HG02588 (cell line): ENCODE results near the gene MYH9.

ENCODE experiments used
- ATAC-seq: cut with Tn5 transposase; IDR thresholded peaks from one replicate; pipeline ENCODE4 v1.9.1; 2021; ENCODE audit warnings: mild to moderate bottlenecking, moderate library complexity; ENCODE audit not compliant: unreplicated experiment

Gene MYH9

GRCh38 chr22:36386900-36387708 lies 663 bp downstream of the MYH9 start:
- ATAC-seq = peak; percentile 11

DNA sequence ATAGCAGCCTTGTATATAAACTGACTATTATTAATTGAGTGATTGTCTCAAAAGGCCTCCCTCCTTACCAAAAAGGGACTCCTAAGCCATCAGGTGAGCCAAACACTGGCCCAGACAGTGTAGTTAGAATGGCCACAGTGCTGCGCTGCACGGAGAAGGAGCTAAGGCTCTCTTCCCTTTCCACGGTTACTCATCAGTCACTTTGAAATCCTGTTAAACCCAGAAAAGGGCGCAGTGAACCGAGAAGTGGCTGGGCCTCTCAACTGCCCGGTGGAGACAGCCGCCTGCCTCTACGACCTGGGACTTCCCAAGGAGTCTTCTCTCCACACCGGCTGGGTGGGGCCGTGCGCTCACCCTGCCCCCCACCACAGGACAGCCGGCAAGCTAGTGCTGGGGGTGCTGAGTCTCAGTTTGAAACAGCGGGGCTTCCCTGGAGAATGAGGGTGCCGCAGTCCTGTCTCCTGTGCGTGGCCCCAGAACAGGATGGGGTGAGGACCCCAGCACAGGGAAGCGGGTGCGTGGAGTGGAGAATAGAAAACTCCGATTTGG lies 1.3 kb downstream of the MYH9 start:
- no peak for ATAC-seq

GRCh38 chr22:36385491-36386350 lies 2.0 kb downstream of the MYH9 start:
- ATAC-seq = no peak

DNA sequence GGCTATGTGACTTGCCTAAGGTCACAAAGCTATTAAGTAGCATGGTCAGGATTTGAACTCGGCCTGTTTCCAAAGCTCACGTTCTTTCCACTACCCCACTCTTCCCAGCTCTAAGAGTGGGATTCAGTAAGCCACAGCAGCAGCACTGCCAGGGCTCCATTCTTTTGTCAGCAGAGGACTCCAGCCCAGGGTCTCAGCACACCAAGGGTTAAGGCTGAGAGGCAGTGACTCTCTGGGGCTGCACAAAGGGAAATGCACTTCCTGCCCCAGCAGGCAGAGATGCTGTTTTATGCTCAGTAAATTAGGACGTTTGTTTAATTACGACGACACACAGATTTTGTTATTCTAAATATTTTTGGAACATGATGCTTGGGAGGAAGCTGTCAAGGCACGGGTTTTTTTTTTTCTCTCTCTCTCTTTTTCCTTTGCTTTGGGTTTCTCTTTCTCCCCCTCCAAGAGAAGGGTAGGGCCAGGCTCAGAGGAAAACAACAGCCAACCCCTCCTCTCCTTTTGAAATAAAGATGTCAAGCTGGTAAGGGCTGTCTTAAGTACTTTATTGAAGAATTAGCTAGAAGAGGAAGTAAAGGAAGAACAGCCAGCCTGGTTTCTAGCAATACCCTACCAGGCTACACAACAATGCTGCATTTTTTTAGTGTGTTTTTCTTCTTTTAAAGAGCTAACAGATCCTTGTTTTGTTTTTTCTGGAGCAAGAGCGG lies 2.8 kb downstream of the MYH9 start:
- ATAC-seq = no peak

DNA sequence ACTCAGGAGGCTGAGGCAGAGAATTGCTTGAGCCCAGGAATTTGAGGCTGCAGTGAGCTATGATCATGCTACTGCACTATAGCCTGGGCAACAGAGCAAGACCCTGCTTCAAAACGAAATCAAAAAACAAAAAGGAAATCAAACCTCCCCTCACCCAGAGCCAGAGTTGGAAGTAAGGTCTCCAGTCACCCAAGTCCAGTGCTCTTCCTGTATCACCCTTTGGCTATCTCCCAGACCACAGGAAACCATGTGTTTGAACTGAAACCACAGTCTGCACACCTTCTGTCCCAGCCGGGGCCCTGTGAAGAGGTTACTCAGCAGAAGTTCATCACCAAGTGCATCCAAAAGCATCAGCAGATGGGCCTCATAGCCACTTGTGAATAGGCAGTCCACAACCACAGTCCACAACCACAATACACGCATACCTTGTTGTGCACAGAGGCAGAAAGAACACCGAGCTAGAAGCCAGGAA lies 4.6 kb downstream of the MYH9 start:
- ATAC-seq = no peak

- ATAC-seq = no peak
These were observed 6.1 kb downstream of the MYH9 start for GRCh38 chr22:36381513-36382128.

DNA sequence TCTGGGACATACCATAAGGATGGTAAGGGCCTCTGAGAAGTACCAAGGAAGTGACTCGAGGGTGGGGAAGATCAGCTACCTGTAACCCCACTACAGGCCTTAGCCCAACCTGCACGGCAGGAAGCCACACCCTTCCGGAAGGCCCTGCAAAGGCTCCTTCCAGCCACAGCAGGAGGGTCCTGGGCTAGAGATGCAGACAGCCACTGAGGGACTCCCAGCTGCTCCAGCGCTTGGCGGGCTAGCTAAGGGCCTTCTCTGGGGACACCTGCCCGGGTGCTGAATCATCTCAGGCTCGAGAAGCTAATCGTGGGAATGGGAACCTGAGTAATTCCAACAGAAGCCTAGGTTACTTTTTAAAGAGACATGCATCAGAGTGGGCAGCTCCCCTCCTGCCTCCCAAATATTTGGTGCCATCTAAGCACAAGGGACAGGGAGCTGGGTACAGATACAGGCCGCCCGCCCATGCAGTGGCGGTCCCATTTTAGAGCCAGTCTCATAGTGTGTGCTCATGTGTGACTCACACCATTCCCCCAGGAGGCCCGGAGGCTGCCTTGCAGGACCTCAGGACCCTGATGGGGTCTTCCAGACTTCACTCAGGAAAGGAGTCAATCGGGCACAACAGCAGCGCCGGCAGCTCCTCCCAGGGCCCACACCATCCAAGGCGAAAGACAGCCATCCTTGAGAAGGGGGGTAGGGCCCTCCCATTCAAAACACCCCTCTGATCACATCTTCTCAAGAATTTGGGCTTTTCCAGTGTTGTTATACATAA lies 8.0 kb downstream of the MYH9 start:
- no peak for ATAC-seq

- ATAC-seq = no peak
These were observed 8.9 kb downstream of the MYH9 start for GRCh38 chr22:36378869-36379217.

GRCh38 chr22:36378080-36378868 lies 9.5 kb downstream of the MYH9 start:
- ATAC-seq = no peak

DNA sequence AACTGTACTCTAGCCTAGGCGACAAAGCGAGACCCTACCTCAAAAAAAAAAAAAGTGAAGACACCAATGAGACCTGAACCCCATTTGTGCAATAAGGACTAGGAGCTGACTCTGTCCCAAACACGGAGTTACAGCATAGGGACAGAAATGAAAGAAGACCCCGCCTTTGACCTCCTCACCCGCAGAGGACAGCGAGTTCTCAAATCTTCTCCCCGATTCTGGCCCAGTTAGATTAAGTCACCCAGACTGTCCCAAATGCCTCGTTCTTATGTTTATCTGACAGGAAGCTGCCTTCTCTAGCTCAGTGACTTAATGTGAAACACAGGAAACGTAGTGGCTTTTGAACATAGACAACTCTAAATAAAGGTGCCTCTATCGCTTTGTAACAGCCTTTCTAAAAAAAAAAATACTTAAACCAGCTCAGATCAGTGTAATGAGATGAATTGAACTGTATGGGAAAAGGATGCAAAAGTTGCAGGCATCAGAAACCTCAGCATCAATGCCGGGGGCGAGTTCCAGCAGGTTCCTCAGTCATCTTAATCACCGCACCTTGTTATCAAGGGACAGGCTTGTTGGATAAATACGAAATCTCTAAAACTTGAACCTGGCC lies 10.6 kb downstream of the MYH9 start:
- ATAC-seq = no peak

- no peak for ATAC-seq
These were observed 11.5 kb downstream of the MYH9 start for GRCh38 chr22:36376265-36376664.

DNA sequence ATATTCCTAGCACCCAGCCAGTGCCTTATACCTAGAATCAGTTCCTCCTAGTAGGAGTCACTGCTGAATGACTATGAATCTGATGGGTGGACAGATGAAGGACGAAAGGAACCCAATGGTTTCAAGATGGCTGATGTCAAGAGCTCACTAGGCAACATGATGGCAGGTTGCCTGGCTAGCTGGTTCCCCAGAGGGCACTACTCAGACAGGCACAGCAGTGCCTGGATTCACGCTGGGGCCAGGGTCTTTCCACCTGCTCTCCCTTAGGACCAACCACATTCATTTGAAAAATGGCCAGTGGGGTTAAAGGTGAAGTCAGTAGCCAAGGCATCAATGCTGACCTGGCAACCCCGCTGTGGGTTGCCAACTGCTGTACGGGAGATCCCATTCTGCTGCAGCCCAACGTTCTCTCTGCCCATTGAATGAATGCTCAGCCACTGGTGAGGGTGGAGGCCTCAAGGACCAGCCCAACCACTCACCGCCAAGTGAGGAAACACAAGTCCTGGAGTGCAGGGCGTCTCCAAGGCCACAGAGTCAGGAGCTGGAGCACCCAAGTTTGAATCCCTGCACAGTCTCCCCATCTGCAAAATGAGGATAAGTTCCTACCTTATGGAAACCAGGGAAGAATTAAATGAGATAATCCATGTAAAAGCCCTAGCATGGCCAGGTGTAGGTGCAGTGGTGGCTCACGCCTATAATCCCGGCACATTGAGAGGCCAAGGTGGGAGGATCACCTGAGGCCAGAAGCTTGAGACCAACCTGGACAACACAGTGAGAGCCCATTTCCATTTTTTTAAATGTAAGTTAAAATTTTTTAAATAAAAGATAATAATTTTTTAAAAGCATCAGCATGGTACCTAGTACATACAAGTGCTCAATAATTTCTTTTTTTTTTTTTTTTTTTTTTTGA lies 12.4 kb downstream of the MYH9 start:
- no peak for ATAC-seq

DNA sequence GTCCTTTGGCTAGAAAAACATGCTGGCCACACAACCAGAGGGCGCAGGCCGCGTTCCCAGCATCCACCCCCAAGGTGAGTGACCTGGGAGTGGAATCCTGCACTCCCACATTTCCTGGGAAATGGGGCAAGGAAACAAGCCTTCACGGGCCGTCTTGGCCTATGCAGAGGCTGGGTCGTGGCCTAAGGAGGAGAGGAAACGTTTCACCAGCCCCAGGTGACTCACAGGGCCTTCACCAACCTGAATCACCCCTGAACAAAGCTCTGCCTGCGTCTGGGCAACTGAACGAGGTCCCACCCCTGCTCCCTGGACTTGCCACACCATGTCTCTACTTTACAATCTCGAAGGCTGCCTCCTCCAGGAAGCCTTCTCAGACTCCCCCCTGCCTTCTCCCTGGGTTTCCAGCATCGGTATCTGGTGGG lies 13.2 kb downstream of the MYH9 start:
- ATAC-seq = no peak

DNA sequence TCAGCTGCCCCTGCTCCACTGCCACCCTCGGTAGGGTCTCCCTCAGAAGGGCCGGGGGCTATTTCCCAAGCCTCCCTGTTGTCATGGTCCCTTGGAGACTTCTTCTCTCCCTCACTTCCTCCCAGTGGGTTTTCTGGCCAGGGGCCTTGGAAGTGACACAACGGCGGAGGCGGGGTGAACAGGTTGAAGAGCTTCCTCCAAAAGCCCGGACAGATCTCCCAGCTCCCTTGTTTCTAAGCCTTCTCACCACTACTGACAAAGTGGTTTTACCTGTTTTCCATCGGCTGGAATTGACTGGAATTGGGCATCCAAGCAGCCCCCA lies 14.5 kb downstream of the MYH9 start:
- ATAC-seq = no peak

- ATAC-seq = no peak
These were observed 15.8 kb downstream of the MYH9 start for GRCh38 chr22:36371920-36372319.

DNA sequence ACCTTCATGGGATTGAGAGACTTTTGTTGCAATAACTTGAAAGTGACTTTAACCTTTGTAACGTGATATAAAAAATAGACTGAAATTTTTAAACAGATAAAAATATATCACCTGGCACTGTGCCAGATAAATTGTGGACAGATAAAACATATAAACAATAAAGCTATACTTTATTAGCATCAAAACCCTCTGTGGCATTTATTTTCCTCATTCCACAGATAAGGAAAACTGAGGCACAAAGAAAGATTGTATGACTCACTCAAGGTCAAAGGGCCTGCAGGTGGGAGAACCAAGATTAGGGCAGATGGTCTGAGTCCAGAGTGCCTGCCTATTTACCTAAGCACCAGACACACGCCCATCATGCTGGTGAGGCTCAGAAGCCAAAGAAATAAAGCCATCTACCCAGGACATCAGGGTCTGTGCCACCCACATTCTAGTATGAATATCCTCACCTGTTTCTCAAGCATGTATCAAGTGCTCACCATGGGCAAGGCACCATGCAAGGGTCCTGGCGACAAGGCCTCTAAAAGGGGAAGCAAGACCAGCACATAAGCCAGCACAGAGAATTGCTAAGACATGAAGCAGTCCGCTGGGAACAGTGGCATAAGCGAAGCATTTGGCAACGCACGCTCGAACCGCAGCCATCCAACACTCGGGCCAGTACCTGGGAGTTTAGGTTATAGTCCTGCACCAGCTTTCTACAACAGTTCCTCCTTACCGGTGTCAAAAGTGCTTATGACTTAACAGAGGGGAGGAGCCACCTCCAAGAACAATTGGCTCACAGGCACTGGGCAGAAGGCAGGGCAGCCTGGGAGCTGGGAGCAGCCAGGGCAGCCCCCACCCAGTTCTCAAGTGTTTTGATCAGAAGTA lies 17.6 kb downstream of the MYH9 start:
- no peak for ATAC-seq
